GM10847 (cell line): Measurements from ENCODE around the gene ODAD2.

Experiments used
- POLR2A ChIP-seq: IDR thresholded peaks from 2 replicates; pipeline ENCODE4 v1.6.1; 2011; ENCODE audit not compliant: insufficient read length; ENCODE audit errors: extremely low read depth

ODAD2 gene, protein sequence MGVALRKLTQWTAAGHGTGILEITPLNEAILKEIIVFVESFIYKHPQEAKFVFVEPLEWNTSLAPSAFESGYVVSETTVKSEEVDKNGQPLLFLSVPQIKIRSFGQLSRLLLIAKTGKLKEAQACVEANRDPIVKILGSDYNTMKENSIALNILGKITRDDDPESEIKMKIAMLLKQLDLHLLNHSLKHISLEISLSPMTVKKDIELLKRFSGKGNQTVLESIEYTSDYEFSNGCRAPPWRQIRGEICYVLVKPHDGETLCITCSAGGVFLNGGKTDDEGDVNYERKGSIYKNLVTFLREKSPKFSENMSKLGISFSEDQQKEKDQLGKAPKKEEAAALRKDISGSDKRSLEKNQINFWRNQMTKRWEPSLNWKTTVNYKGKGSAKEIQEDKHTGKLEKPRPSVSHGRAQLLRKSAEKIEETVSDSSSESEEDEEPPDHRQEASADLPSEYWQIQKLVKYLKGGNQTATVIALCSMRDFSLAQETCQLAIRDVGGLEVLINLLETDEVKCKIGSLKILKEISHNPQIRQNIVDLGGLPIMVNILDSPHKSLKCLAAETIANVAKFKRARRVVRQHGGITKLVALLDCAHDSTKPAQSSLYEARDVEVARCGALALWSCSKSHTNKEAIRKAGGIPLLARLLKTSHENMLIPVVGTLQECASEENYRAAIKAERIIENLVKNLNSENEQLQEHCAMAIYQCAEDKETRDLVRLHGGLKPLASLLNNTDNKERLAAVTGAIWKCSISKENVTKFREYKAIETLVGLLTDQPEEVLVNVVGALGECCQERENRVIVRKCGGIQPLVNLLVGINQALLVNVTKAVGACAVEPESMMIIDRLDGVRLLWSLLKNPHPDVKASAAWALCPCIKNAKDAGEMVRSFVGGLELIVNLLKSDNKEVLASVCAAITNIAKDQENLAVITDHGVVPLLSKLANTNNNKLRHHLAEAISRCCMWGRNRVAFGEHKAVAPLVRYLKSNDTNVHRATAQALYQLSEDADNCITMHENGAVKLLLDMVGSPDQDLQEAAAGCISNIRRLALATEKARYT

DNA sequence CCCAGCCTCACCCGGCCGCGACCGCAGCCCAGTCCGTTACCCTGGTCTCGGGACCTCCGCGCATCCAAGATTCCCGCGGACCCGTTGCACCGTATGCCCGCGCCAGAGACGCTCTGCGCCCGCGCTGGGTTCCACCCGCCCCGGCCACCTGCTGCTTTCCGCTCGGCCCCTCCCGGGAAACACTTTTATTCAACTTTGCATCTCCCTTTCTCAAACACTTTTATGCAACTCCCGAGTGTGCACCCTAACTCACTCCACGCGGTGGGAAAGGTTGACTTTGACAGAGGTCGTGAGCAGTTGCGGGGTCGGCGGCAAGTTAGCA, at the start of gene ODAD2:
ODAD2 (minus strand) TSS at position 126 of the 322 bp plus-strand sequence. CDS start 3,937 bp downstream, outside the sequence.
- TF ChIP-seq POLR2A: no peak

DNA sequence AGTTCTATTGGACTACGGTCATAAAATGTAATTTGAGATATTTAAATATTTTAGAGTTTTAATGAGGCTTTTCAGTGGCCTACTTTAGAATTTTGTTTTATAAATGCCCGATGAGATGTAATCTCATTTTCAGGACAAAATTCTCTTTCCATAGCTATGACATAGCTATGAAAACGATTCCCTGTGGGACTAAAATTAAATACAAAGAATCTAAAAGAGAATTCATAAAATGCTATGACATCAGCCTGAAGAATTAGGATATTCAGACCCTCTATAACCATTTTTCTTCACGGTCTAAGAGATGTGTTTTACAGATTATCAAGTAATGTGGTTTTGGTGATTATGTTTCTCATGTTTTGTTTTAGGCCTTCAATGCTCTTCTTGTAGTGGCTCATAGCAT, 48.2 kb upstream of the ODAD2 start:
- TF ChIP-seq POLR2A: no peak

DNA sequence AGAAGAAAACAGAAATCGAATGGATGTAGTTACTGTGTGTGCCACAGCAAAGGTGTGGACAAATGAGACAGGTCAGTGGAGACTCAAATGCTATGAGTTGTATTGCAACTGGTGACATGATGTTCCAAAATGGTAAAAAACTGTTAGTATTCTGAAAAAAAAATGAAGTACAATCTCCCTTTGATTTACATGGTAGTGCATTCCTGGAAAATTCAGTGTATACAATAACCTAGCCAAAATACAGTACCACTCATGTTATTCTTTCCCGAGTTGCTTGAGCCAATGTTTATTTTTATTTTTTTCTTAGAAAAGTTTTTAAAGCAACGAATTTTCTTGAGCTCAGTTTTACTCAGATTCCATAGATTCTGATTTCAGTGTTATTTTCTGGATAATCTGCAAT, 47.7 kb upstream of the ODAD2 start:
- TF ChIP-seq POLR2A: no peak

DNA sequence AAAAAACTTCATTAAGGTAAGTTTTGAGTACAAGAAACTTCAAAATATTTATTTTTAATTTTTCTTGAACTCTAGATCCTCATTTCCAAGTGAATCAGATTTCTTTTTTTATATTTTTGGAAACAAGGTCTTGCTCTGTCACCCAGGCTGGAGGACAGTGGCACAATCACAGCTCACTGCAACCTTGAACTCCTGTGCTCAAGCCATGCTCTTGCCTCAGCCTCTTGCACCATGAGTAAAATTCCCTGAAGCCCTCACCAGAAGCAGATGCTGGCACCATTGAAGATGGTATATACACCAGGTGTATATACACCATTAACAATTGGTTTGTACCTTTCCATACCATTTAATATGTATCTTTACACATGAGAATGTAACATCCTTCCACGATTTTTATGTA, 45.1 kb upstream of the ODAD2 start:
- no peak for TF ChIP-seq POLR2A

DNA sequence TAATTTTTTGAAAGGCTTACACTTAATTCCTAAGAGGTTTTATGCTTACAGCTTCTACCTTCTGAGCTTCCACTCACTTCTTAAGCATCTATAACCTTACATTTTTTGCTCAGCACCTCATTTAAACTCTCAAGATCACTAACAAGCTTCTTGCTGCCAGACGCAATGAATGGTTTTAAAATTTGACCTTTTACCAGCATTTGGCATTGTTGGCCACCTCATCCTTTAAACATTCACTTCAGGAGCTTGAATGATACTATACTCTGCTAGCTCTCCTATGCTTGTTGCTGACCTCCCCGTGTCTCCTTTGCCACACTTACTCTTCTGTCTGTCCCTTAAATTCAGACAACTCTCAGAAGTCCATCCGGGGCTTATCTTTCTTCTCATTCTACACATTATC, 37.7 kb upstream of the ODAD2 start:
- no peak for TF ChIP-seq POLR2A

DNA sequence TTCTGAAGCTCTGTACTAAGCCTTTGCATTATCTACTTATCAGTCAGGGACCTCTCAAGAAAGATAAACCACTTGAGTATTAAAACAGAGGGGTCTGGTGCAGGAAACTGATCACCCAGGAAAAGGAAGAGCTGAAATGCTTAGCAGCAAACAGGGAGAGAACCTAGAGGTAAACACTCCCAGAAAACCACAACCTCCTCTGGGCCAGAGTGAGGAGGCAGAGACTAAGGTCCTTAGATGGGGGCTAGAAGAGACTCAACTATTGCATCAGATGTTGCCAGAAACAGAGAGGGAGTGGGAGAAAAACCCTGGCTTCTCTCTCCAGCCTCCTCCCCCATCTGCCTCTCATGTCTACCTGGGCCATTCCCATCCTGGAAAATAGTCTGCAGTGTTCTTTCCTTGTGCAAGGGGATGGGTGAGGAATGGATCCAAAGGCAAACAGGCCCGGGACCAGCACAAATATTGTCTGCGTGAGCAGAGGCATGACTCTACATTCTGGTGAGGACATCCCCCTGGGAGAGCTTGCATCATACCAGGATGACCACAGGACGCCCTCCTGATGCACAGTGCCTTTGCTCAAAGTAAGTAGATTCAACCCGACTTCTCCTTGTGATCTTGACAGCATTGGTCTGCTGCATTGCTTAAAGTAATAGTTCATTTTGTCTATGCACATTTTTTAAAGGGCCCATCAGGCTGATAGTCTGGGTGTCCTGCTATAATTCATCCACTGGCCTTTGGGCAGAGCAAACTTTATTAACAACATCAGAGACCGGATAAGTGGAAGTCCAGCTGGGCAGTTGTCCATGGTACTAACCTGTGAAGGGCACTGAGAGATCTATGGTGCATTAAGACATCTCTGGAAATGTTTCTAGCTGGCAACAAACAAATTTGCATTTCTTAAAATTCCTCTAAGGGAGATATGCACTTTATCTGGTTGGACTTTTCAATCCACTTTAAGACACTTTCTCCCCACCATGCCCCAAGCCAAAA, 22.4 kb upstream of the ODAD2 start:
- no peak for TF ChIP-seq POLR2A

DNA sequence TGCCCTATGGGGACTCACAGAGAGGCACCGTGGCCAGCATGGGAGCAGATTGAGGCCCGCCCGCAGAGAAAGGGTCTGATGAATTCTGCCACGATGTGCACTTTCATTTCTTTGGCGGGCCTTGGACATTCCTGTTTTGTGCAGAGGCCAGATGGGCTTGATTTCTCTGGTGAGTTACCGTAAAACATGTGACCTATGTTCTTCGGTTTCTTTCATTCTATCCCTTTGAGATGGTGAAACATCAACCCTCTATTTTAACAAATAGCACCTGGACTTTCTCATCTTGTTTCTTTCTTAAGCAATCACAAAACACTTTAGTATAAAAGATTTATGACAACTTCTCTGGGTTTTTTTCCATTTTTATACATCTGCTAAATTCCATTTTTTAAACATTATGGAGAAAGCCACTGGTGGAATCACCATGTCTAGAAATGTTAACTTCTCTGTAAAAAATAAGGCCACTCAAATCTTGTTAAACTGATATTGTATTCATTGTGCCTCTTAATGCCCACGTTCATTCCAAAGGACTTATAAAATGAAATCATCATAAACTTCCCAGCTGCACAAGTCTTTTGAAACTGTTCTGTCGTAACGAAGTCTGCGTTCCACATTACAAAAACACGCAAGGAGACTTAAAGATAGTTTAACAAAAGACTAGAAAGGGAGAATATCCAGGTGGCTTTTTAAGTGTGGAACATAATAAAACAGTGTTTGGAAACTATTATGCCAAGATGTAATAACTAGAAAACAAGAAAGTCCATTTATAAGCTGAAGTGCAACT, 21.4 kb upstream of the ODAD2 start:
- TF ChIP-seq POLR2A: no peak

DNA sequence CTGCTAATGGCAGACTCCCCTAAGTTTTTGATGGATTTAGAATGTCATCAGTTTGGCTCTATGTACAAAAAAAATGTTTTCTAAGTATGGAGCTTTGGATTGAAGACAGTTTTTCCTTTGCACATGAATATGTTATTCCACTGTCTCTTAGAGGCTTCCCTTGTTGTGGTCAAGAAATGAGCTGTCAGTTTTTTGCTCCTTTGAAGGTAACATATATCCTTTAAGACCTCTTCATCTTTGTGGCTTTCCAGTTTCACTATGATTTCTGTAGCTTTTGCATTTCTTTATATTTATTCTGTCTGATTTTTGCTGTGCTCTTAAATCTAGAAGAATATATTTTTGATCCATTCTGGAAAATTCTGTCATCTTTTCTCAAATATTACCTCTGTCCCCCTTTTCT, 15.8 kb upstream of the ODAD2 start:
- no peak for TF ChIP-seq POLR2A

DNA sequence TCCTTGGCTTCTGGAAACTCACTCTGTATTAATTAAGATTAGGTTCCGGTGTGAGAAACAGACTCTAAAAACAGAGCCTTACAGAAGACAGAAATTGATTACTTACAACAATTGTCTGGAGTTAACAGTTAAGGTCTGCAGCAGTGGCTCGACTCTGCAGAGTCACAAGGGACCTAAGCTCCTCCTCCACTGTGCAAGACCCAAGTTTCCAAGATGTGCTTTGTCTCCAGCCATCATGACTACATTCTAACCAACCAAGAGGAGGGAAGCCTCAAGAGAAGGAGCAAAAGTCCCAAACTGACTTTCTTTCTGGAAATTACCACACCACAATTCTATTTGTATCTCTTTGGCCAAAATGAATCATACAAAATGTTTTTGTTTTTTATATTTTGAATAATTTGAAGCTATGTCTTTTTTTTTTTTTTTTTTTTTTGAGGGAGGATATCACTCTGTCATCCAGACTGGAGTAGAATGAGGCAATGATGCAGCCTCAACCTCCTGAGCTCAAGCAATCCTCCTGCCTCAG, 14.2 kb upstream of the ODAD2 start:
- TF ChIP-seq POLR2A: no peak

DNA sequence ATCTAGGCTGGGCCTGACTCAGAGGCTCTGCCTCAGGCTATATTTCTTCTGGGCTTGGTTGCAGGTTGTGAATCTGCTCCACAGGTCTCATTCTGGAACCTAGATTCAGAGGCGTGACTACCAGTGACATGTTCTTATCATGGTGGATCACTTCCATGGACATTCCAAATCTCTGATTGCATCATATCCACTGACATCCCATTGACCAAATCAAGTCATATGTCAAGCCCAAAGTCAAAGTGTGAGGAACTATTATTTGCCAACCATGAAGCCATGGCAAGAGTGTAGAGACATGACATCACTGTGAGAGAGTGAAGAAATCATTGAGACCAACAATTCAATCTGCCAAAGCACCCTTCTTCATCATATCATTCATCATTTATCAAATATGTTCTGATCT, 11.9 kb upstream of the ODAD2 start:
- no peak for TF ChIP-seq POLR2A

DNA sequence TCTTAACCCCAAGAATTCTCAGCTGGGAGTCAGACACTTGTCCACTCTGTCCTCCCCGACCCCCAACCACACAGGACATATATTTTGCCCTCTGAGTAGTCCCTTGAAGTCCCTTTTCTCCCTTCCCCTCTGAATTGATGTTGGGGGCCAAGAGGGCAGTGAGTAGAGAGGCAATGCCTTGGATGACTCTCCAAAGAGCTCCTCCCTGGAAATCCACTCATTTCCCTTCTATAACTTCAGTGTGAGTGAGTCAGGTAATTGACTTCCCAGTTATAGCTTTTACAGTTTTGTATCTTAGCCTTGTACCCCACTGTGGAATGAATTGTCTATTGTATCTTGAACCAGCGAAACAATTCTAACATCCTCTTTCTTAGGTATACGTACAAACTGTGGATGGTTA, 9.2 kb upstream of the ODAD2 start:
- no peak for TF ChIP-seq POLR2A

DNA sequence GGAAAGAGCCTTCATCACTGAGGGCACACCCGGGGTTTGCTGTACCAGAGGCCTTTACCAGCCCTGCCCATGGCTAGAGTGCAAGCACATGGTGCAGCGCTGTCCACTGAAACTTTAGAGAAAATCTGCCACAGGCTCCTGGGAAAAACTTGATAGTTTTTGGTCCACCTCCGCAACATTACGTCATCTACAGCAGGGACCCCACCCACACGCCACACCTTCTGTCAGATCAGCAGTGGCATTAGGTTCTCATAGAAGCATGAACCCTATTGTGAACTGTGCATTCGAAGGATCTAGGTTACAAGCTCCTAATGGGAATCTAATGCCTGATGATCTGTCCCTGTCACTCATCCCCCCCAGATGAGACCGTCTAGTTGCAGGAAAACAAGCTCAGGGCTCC, 2.5 kb upstream of the ODAD2 start:
- TF ChIP-seq POLR2A: no peak

DNA sequence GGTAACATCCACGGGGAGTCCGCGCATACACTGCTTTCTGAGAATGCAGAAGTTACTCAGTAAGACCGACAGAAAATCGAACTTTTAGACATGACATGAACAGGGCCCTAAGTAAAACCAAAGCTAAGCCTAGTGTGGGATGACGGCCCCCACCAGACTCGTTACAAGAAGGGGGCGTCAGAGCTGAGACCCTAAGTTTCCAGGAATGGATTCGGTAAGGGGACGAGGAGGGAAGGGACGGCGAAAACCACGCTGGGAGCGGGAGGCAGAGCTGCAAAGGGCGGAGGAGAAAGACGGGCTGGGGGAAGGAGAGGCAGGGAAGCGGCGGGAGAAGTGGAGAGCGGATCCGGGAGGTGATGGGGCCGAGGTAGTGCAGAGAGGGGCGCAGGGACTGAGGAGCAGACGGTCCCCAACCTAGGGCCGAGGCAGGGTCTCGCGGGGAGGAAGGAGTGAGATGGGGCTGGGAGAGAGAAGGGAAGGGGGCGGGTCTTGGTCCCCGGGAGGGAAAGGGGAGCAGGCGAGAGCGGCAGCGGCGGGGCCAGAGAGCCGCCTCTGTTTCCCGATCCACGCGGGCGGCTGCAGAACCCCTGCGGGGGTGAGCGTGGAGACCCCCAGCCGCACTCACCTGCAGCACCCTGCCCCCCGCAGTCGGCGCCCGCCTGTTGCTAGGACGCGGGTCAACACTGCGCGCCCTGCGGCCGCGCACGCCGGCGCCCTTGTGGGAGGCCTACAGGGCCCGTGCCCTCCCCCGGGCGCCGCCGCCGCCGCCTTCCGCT, 513 bp downstream of the ODAD2 start:
- TF ChIP-seq POLR2A: no peak
